Measurements from ENCODE around the gene CNKSR3. TPM values are rescaled to one million over a fixed set of nuclear protein-coding genes. Genes with fewer than 3 reads are reported as not detected.

CNKSR3 gene
- polyA plus RNA-seq, 1 of the 3 experiments (the other 2 are of a cell fraction) = 1.6 TPM

- no peak for DNase-seq
- Histone ChIP-seq H3K9me3 (no peaks in the 10 kb centered on the region), H3K27me3 (ENCODE audit: insufficient read depth) (no peaks in the 10 kb centered on the region), H3K4me2 (no peak overlapping the region), H3K4me1 (ENCODE audit: control insufficient read depth in 1 of 2, insufficient read depth in 2 of 2, low read depth in 1 of 2, low read length in 1 of 2) (no peaks in the 10 kb centered on the region), H2AFZ (ENCODE audit: low read depth) (no peak overlapping the region), H3K9ac (no peak overlapping the region), H3K79me2 (ENCODE audit: insufficient read depth) (no peaks in the 10 kb centered on the region), H3K9me2 (no peaks in the 10 kb centered on the region), H3F3A (replicated peaks; ENCODE audit: insufficient read depth) (no peaks in the 10 kb centered on the region), H3K4me3 (ENCODE audit: low read depth in 2 of 2, low read length in 1 of 2) (no peak overlapping the region), H4K20me1 (ENCODE audit: insufficient read depth) (no peaks in the 10 kb centered on the region), H3K27ac (ENCODE audit: low read depth in 2 of 2, low read length in 1 of 2) (no peak overlapping the region), H3K36me3 (replicated peaks in 1 of 2; ENCODE audit: control insufficient read depth in 1 of 2, insufficient read depth in 2 of 2, low read length in 1 of 2) (no peaks in the 10 kb centered on the region)
- WGBS (ENCODE audit: low lambda C conversion rate) = 90% methylated on average over 8 of the region's 8 CpGs
- ChIA-PET POLR2A (no interaction called here), CTCF (no interaction called here)
- TF ChIP-seq YY1 (IDR thresholded peaks at IDR 0.05; ENCODE audit: low read depth) (no peak), SMC3 (IDR thresholded peaks at IDR 0.05; ENCODE audit: low read depth, low read length) (no peak), EZH2phosphoT487 (IDR thresholded peaks at IDR 0.05; ENCODE audit: borderline replicate concordance, low read depth) (no peak), EP300 (IDR thresholded peaks at IDR 0.05; ENCODE audit: borderline replicate concordance in 1 of 2, low read depth in 1 of 2, low read length in 1 of 2) (no peak), USF2 (IDR thresholded peaks at IDR 0.05; ENCODE audit: borderline replicate concordance, low read depth, low read length) (no peak), FOXJ3 (CRISPR knock-in tag; IDR thresholded peaks at IDR 0.05) (no peak), RXRA (IDR thresholded peaks at IDR 0.05; ENCODE audit: borderline replicate concordance, low read depth) (no peak), JUND (IDR thresholded peaks at IDR 0.05) (no peak), GABPA (IDR thresholded peaks at IDR 0.05; ENCODE audit: low read depth) (no peak), RFX5 (IDR thresholded peaks at IDR 0.05; ENCODE audit: low read length) (no peak), POLR2AphosphoS5 (IDR thresholded peaks at IDR 0.05; ENCODE audit: low read depth, low read length) (no peak)
These were observed 156.2 kb downstream of the CNKSR3 start for GRCh38 chr6:154354265-154354777.

- ChIA-PET CTCF (no interaction called here), POLR2A (no interaction called here)
- H3K4me1 ChIP-seq (ENCODE audit: control insufficient read depth in 1 of 2, insufficient read depth in 2 of 2, low read depth in 1 of 2, low read length in 1 of 2) = no peaks in the 10 kb centered on the region
- no peaks in the 10 kb centered on the region for H3K79me2 ChIP-seq (ENCODE audit: insufficient read depth)
- no peak overlapping the region for H3K9ac ChIP-seq
- 67% methylated on average over 1 of the region's 1 CpG for whole genome bisulfite sequencing (ENCODE audit: low lambda C conversion rate)
- H2AFZ ChIP-seq (ENCODE audit: low read depth) = no peak overlapping the region
- H3K36me3 ChIP-seq (replicated peaks in 1 of 2; ENCODE audit: control insufficient read depth in 1 of 2, insufficient read depth in 2 of 2, low read length in 1 of 2) = no peaks in the 10 kb centered on the region
- no peaks in the 10 kb centered on the region for H3K9me2 ChIP-seq
- H3K9me3 ChIP-seq = no peaks in the 10 kb centered on the region
- no peaks in the 10 kb centered on the region for H4K20me1 ChIP-seq (ENCODE audit: insufficient read depth)
- H3F3A ChIP-seq (replicated peaks; ENCODE audit: insufficient read depth) = no peaks in the 10 kb centered on the region
- H3K27me3 ChIP-seq (ENCODE audit: insufficient read depth) = no peaks in the 10 kb centered on the region
- H3K27ac ChIP-seq (ENCODE audit: low read depth in 2 of 2, low read length in 1 of 2) = no peak overlapping the region
- no peak overlapping the region for H3K4me2 ChIP-seq
- H3K4me3 ChIP-seq (ENCODE audit: low read depth in 2 of 2, low read length in 1 of 2) = no peak overlapping the region
- no peak for DNase-seq
- TF ChIP-seq MEF2A (IDR thresholded peaks at IDR 0.05; ENCODE audit: borderline replicate concordance, low read depth) = no peak
- no peak for TF ChIP-seq CTCF (IDR thresholded peaks at IDR 0.05)
- TF ChIP-seq TEAD4 (IDR thresholded peaks at IDR 0.05; ENCODE audit: borderline replicate concordance, insufficient read depth) = no peak
- no peak for TF ChIP-seq ELF1 (IDR thresholded peaks at IDR 0.05)
- no peak for TF ChIP-seq GATA2 (CRISPR knock-in tag; IDR thresholded peaks at IDR 0.05)
- no peak for TF ChIP-seq RCOR1 (IDR thresholded peaks at IDR 0.05; ENCODE audit: low read length)
- no peak for TF ChIP-seq USF1 (IDR thresholded peaks at IDR 0.05; ENCODE audit: borderline replicate concordance, low read depth)
- TF ChIP-seq PBX3 (IDR thresholded peaks at IDR 0.05) = no peak
- no peak for TF ChIP-seq IRF3 (IDR thresholded peaks at IDR 0.05; ENCODE audit: low read depth, low read length)
- no peak for TF ChIP-seq SMC3 (IDR thresholded peaks at IDR 0.05; ENCODE audit: low read depth, low read length)
- no peak for TF ChIP-seq MXI1 (IDR thresholded peaks at IDR 0.05; ENCODE audit: low read depth, low read length)
These were observed 156.9 kb downstream of the CNKSR3 start for GRCh38 chr6:154353626-154354025.
